ENCODE results near the gene LSM5. TPM values are rescaled to one million over a fixed set of nuclear protein-coding genes. Genes with fewer than 3 reads are reported as not detected.
A peak's percentile ranks its signal among the peaks of the same experiment; 100 is the strongest.
"Not testable (repeated sequence)": the region's sequence is repeated elsewhere in the genome, so short reads cannot be mapped to it uniquely, and the experiment has no call there.

LSM5 gene
- total RNA-seq, 1 experiment from 2014 or later, result 47.5 TPM

- no peak for DNase-seq (ENCODE audit: low read depth)
- in situ Hi-C loops (cut with HindIII; ENCODE audit: low pct_unique_long_range_greater_than_20kb, low sequenced_read_pairs), result no loop called here
Observed at GRCh38 chr7:32511791-32512190, 21.6 kb upstream of the LSM5 start.

DNA sequence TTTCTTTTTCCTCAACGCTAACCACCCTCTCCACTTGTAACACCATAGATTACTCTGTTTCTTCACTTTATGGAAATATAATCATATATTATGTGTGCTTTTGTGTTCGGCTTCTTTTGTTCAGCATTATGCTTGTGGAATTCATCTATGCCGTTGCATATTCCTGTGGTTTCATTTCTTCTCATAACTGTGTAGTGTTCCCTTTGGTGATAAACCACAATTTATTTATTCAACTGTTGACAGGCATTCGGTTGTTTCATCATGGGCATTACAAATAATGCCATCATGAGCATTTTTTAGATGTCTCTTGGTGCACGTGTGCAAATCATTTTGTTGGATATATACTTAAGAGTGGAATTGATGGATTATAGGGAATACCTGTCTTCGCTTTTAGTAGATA, 17.2 kb upstream of the LSM5 start:
- in situ Hi-C loops (cut with HindIII; ENCODE audit: low pct_unique_long_range_greater_than_20kb, low sequenced_read_pairs), result no loop called here
- DNase-seq (ENCODE audit: low read depth), result no peak

DNA sequence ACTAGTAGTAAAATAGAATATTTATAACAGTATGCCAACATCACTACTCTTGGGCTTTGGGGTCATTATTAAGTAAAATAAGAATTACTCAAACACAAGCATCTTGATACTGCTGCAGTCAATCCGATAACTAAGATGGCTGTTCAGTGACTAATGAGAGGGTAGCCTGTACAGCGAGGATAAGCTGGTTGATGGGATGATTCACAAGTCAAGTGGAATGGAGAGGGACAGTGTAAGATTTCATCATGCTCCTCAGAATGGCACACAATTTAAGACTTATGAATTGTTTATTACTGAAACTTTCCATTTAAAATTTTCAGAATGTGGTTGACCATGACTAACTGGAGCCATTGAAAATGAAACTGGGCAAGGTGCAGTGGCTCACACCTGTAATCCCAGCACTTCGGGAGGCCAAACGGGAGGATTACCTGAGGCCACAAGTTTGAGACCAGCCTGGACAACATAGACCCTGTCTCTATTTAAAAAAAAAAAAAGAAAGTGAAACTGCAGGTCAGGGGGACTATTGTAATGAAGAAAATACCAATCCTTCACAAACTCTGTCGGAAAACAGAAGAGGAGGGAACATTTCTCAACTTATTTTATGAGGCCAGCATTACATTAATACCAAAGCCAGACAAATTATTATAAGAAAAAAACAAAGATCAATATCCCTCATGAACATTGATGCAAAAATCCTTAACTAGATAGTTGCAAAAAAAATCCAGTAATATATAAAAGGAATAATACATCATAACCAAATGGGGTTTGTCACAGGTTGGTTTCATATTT, 16.3 kb upstream of the LSM5 start:
- peak; percentile 69 for DNase-seq (ENCODE audit: low read depth)

GRCh38 chr7:32502728-32503127, 12.5 kb upstream of the LSM5 start:
- in situ Hi-C loops (cut with HindIII; ENCODE audit: low pct_unique_long_range_greater_than_20kb, low sequenced_read_pairs), result no loop called here
- DNase-seq (ENCODE audit: low read depth), result no peak

More for the DNA sequence above, 16.3 kb upstream of the LSM5 start:
- in situ Hi-C loops (cut with HindIII; ENCODE audit: low pct_unique_long_range_greater_than_20kb, low sequenced_read_pairs), result no loop called here

DNA sequence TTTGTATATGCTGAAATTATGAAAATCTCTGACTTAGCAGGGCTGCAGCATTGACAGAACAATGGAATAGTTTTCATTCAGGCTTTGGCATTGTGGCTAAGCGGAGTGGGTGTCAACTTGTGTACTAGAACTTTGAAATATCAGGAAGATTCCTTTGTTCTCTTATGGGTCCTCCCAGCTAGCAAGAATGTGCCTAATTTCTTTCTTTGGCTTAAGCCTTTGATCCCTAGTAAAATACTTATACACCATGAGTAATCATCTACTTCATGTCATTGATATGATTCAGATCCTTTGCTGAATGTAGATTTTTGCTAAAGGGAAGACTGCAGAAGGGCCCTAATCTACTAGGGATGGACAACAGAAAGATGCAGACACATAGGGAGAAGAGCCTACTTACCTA, 11.3 kb upstream of the LSM5 start:
- DNase-seq (ENCODE audit: low read depth), result no peak
- in situ Hi-C loops (cut with HindIII; ENCODE audit: low pct_unique_long_range_greater_than_20kb, low sequenced_read_pairs), result no loop called here

GRCh38 chr7:32500922-32501341, 10.8 kb upstream of the LSM5 start:
- in situ Hi-C loops (cut with HindIII; ENCODE audit: low pct_unique_long_range_greater_than_20kb, low sequenced_read_pairs), result no loop called here

GRCh38 chr7:32500216-32500615, 10.0 kb upstream of the LSM5 start:
- DNase-seq (ENCODE audit: low read depth); in situ Hi-C loops (cut with HindIII; ENCODE audit: low pct_unique_long_range_greater_than_20kb, low sequenced_read_pairs): not testable (repeated sequence)

More at GRCh38 chr7:32500922-32501341, 10.8 kb upstream of the LSM5 start:
- DNase-seq (ENCODE audit: low read depth), result peak; percentile 23

DNA sequence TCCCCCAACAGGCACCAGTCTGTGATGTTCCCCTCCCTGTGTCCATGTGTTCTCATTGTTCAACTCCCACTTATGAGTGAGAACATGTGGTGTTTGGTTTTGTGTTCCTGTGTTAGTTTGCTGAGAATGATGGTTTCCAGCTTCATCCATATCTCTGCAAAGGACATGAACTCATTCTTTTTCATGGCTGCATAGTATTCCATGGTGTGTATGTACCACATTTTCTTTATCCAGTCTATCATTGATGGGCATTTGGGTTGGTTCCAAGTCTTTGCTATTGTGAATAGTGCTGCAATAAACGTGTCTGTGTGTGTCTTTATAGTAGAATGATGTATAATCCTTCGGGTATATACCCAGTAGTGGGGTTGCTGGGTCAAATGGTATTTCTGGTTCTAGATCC, 9.6 kb upstream of the LSM5 start:
- DNase-seq (ENCODE audit: low read depth); in situ Hi-C loops (cut with HindIII; ENCODE audit: low pct_unique_long_range_greater_than_20kb, low sequenced_read_pairs): not testable (repeated sequence)

DNA sequence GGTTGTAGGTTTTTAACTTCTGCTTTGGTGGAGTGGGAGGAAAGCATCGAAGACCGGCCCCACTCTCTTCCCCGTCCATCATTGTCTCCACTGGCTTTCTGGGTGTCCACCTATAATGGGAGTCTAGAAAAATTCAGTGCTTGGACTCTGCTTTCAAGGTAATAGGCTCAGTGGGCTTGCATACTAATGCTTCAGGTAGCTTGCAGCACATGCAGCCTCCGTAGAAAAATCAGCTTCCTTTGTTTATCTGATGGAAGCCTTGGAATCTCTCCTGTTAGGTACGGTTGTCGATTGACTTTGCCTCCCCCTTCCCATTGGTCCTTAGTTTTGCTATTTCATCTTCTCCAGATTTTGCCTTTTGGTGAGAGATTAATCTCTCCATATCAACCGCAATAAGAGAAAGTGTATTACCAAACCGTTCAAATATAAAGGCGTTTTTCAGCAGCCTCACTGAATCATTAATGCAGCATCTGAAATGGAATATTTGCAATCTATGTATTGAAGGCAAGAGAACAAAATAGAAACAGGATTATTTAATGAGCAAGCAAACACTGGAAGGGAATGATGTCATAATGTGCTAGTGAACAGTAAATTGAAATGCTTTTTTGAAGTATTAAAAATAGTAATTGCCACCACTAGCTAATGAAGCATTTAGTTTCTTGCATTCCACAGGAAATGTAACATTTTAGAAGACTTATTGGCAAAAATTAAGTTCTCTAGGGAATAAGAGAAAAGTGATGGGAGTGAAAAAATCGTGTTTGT, 6.1 kb upstream of the LSM5 start:
- in situ Hi-C loops (cut with HindIII; ENCODE audit: low pct_unique_long_range_greater_than_20kb, low sequenced_read_pairs), result no loop called here
- DNase-seq (ENCODE audit: low read depth), result peak; percentile 50

DNA sequence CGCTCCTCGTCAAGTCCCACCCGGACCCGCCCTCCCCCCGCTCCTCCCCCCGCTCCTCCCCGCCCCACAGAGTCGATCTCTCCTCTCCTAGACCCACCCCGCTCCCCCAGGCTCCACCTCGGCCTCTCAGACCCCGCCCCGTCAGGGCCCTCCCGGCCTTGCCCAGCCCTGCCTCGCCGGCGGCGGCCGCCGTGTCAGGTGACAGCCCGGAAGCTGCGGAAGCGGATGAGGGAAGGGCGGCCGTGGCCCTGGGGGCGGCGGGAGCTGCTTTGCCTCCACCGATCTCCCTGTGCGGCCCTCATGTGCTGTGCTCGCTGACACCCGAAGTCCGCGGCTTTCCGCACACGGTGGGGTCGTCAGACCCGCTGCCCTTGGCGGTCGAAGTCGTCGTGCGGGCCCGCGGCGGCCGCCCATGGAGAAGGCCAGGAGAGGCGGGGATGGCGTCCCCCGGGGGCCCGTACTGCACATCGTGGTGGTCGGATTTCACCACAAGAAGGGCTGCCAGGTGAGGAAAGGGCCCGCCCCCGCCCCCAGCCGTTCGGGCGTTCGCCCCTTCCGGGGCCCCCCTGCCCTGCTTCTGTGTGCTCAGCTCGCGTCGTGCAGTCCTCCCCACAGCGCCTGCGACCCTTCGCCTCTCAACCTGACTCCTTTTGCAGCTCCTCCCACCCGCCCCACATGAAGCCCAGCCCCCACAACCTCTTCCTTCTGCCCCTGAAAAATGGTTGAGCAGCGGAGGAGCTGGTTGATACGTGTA, 5.3 kb upstream of the LSM5 start, which contains the start of gene AVL9:
Gene AVL9, plus strand, starts transcription at position 192 of the 754 bp plus-strand sequence. Its CDS starts 221 bp downstream, at position 413.
- peak; percentile 90 for DNase-seq (ENCODE audit: low read depth)
- in situ Hi-C loops (cut with HindIII; ENCODE audit: low pct_unique_long_range_greater_than_20kb, low sequenced_read_pairs), result no loop called here

GRCh38 chr7:32494946-32495297, 4.7 kb upstream of the LSM5 start:
- in situ Hi-C loops (cut with HindIII; ENCODE audit: low pct_unique_long_range_greater_than_20kb, low sequenced_read_pairs), result no loop called here
- DNase-seq (ENCODE audit: low read depth), result no peak

- in situ Hi-C loops (cut with HindIII; ENCODE audit: low pct_unique_long_range_greater_than_20kb, low sequenced_read_pairs), result no loop called here
- no peak for DNase-seq (ENCODE audit: low read depth)
Observed at GRCh38 chr7:32489788-32490126, 423 bp downstream of the LSM5 start.

- in situ Hi-C loops (cut with HindIII; ENCODE audit: low pct_unique_long_range_greater_than_20kb, low sequenced_read_pairs), result no loop called here
- DNase-seq (ENCODE audit: low read depth), result no peak
Observed at GRCh38 chr7:32481921-32482320, 8.3 kb downstream of the LSM5 start.

DNA sequence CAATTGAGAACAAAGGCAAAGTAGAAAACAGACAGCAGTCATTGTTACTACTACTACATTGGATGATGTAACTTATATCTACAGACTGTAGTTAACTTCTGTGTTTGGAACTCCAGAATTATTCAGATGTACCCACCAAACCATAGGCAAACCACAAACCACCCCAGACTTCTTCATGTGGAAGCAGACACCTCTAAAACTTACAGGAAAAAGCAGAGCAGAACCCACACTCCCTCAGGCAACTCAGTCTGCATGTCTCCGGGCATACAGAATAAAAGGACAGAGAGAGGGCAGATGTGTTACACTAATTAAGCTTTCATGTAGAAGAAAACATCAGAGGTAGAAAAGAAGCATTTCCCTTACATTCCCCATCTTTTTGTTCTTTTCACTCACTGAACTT, 9.0 kb downstream of the LSM5 start:
- in situ Hi-C loops (cut with HindIII; ENCODE audit: low pct_unique_long_range_greater_than_20kb, low sequenced_read_pairs), result no loop called here
- DNase-seq (ENCODE audit: low read depth), result no peak

DNA sequence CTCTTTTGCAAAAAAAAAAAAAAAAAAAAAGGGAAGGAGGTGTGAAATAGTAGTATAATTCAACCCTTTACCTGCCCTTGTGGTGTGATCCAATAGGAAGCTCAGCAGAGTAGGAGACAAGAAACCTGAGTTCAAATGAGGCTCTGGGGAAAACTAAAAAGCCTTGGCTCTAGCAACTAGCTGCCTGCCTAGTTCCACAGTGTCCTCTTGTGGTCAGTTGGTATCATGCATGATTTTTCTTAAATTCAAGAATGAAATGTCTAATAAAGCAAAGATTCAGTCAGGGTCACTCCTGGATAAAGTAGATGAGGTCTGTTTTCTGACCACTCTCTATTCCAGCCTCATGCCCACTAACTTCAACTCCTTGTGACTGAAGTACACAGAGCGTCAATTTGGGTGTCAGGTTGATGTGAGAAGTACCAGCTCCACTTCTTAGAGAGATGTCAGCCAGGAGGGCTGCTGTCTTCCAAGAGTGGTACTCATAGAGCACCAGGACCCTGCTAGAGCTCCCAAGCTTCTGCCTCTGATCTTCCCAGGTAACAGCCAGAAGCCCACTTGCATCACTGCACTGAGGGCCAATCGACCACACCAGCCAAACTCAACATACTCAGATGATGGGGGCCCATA, 10.5 kb downstream of the LSM5 start:
- DNase-seq (ENCODE audit: low read depth), result no peak
- in situ Hi-C loops (cut with HindIII; ENCODE audit: low pct_unique_long_range_greater_than_20kb, low sequenced_read_pairs), result no loop called here

DNA sequence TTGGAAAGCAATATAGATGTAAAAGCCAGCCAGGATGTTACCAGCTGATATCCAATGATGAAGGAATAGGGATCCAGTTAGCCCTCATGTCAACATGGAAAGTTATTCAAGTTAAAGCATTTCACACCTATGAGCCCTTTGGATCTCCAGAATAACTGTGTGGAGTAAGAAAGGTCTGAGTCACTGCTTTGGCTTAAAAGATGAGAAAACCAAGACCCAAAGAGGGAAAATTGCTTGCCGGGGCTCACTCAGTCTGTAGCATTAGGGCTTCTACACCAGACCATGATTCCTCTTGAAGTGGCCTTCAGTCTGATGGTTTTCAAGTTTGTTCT, 12.6 kb downstream of the LSM5 start:
- no peak for DNase-seq (ENCODE audit: low read depth)
- in situ Hi-C loops (cut with HindIII; ENCODE audit: low pct_unique_long_range_greater_than_20kb, low sequenced_read_pairs), result no loop called here

DNA sequence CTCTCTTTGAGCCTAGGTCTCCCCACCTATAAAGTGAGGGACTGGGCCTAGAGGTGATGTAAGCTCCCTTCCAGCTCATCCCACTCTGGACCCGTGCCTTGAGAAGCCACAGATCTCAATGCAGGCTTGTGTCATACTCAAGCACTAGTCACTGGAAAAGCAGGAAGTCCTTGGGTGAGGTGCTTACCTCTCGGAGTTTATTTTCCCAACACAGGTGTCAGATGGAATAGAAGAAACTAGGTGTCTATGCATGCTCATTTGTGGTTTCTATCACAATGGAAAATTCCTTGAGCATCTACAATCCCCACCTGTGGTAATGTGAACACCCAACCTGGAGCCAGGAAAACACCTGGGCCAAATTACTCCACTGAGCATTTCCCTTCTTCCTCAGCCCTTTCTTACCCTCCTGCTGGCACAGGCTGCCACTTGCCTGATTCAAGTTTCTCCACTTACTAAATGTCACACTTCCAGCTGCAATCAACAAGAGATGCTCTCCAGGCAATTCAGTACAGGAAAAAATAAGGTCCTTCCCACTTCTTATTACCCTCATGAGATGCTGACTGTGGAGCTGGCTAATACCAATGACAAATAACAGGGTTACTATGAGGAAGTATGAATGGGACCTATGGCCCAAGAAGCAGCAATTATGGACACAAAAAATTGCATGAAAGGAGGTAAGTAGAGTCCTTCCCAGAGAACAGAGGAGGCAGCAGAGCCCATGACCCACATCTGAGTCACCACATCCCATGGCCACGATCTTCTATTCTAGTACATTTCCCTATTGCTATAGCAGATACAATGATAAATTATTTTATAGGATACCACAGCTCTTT, 13.1 kb downstream of the LSM5 start:
- in situ Hi-C loops (cut with HindIII; ENCODE audit: low pct_unique_long_range_greater_than_20kb, low sequenced_read_pairs), result no loop called here

GRCh38 chr7:32474008-32474407, 16.2 kb downstream of the LSM5 start:
- no peak for DNase-seq (ENCODE audit: low read depth)
- in situ Hi-C loops (cut with HindIII; ENCODE audit: low pct_unique_long_range_greater_than_20kb, low sequenced_read_pairs), result no loop called here

More for the DNA sequence above, 13.1 kb downstream of the LSM5 start:
- DNase-seq (ENCODE audit: low read depth), result no peak
